Hematopoietic multipotent progenitor cell treated with erythropoietin and hydrocortisone succinate and interleukin-3 and kit ligand, for 15 days (in vitro differentiated cells): Measurements from ENCODE around the gene GMCL2.
"Not testable (repeated sequence)": the region's sequence is repeated elsewhere in the genome, so short reads cannot be mapped to it uniquely, and the experiment has no call there.

Source experiments
- DNase-seq: peaks from one replicate; pipeline ENCODE4 v3.0.0-alpha.2; 2015; ENCODE audit warnings: low spot score

Gene GMCL2

DNA sequence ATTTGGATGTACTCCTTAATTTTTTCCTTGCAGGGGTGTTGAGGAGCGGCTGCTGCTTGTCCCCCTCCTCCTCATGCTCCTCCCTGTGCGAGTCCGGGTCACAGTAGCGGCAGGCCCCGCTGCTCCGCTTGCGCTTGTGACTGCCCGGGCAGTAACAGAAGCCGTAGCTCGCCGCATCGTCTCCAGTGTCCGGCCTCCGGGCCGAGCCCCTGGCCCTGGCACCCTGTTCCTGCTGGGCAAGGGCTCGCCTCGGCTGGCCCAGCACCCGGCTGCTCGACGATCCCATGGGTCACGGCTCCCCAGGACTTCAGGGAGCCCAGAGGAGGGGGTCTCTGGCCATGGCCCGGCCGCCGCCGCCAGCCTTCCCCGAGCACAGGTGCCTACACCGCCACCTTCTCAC is at the start of gene GMCL2:
GMCL2 (minus strand) TSS at position 358 of the 400 bp plus-strand sequence; CDS start at position 286, 72 bp downstream.
- no peak for DNase-seq

DNA sequence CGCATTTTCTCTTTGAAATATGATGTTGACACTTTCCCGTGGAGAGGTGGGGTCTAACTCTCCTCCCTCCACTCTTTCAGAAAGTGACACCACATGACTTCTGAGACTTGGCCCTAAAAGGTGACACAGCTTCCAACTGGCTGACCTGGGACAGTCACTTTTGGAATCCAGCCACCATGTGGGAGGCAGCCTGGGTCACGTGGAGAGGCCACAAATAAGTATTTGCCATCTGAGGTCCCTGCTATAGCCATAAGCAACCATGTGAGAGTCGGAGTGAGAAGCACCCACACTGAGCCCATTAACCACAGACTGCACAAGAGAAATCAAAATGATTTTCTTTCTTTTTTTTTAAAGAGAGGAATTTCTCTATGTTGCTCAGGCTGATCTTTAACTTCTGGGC is 49.5 kb upstream of the GMCL2 start:
- no peak for DNase-seq

GRCh38 chr5:178236126-178236525 is 49.0 kb upstream of the GMCL2 start:
- DNase-seq: no peak

DNA sequence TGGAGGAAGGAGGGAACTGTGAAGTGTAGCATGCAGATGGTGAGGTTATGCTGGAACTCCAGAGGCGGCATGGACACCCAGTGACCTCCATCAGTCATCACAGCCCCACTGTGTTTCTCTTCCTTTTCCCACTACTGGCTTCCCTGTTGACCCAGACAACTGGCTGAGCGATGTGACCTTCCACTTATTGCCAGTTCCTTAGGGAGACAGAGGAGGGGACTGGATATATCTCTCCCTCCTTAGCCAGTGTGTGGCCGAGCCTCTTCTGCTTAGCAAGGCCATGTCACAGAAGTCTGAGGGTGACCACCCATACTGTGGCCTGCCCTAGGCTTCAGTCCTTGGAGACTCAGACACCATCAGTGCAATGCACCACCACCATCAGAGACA is 48.4 kb upstream of the GMCL2 start:
- DNase-seq: no peak

GRCh38 chr5:178234750-178235587 is 47.8 kb upstream of the GMCL2 start:
- DNase-seq: peak; percentile 71

DNA sequence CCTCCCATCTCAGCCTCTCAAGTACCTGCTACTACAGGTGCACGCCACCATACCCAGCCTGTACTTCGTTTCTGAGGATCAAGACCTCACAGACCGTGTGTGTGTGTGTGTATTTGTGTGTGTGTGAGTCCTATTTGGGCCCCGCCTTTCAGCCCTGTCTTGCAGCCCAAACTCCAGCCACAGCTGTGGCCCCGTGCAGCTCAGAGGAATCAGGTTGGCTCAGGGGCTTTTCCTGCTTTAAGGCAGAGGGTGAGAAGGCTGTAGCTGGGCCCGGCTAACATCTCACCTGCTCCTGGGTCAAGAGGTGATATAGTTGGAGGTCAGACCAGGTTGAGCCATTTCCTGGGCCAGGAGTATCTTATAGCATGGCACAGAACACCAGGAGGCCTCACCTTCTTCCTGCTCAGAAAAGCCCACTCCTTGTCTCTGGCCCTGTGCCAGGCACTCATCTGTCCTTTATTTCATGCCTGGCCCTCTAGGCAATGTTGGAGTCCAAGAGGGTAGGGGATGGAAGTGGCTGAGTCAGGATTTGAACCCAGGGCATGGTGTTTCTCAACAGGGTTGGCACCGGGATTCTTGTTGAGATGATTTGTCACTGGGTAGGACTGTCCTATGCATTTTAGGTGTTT is 47.1 kb upstream of the GMCL2 start:
- DNase-seq: no peak

DNA sequence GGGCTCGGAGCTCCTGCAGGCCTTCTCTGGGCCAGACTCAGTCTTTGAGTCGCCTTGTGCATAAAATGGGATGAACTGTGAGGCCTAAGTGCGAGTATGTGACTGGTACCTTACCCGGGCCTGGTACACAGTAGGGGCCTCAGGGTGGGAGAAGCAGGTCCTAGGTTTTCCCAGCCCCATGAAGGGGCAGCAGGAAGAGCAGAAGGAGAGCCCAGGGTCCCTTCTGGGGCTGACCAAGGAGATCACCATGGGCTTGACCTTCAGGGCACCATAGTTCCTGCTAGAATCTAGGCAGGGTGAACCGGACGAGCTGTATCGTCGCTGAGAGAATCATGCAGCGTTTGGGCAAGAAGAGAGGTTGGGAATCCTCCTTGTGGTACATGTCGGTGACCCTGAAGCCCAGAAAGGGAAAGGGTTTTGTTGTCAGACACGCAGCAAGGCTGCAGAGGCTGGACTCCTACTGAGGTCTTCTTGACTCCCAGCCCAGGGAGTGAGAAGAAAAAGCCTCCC is 45.8 kb upstream of the GMCL2 start:
- no peak for DNase-seq

- DNase-seq: peak; percentile 64
Measured at GRCh38 chr5:178232124-178232919, 45.2 kb upstream of the GMCL2 start, which contains the start of gene PHYKPL. Gene PHYKPL (minus strand): TSS chr5:178232802. CDS start chr5:178232550, 252 bp downstream.

DNA sequence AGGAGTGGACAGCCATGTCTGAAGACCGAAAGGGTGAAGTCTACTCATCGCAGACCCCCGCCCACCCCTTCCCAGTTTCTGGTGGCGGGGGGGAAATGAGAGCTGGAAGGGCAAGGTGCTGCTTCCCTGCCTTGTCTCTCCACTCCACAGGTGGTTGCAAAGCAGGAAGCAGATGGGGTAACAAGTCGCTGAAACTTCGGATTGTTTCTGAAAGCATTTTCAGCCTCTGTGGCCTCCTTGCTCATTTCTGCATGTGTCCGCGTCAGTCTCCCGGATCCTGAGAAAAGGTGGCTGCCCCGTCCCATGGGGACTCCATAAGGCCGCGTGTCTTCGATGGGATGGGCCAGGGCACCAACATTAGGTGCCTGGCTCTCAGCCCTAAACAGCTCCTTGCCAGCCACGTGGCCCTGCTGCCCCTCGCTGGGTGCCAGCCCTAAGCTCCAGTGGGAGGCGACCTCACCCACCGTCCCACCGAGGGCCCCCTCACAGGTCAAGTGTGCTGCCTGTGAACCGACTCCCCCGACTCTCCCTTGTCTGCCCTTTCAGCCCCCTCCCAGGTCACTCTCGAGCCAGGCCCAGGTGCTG is 44.5 kb upstream of the GMCL2 start:
- DNase-seq: no peak

DNA sequence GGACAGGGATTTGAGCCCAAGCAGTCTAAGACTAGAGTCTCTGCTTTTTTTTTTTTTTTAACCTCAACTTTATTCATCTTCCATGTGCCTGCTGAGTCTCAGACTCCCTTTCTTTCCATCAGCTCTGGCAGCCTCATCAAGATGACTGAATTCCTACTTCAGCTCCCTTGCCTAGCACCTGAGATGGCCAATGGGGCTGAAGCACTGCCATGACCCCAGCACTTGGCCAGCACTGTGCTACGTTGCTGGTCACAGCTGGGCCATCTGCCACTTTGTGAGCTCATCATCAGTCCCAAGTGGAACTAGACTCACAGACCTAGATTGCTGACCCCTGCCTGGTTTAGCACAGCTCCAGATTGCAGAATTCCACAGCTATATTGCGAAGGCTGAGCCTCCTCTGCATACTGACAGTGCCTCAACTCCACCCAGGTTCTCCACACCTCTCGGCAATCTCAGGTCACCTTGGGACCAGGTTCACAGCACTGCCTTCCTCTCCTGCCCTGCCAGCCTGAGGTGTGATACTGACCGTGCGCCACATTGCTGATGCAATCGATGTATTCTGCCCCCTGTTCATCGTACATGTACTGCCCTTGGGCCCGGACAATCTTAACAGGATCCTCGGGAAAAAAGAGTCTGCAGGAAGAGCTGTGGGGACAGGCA is 43.8 kb upstream of the GMCL2 start:
- DNase-seq: no peak

DNA sequence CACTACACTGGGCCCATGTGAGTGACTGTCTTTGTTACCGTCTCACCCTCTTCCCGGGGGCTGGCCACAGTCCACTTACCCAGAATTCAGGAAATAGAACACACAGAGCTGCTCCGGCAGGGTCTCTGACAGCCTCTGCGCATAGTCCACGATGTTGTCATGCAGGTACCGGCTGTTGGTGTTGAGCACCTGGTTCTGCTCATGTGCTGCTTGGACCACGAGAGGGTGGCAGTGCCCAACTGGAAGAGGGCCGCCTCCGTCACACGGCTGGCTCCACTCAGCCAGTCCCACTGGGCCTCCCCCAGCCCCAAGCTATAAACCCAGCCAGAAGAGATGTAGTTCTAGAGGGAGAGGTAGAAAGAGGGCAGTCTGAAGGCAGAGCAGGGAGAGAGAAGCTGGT is 42.7 kb upstream of the GMCL2 start:
- no peak for DNase-seq

DNA sequence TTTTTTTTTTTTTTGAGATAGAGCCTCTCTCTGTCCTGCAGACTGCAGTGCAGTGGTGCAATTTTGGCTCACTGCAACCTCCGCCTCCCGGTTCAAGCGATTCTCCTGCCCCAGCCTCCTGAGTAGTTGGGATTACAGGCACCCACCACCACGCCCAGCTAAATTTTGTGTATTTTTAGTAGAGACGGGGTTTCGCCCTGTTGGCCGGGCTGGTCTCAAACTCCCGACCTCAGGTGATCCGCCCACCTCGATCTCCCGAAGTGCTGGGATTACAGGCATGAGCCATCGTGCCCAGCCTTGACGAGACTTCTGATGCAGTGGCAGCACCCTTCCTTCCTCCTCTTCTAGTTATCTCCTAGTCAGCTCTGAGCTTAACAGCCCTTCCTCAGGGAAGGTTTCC is 41.9 kb upstream of the GMCL2 start:
- DNase-seq: not testable (repeated sequence)

GRCh38 chr5:178228609-178229008 is 41.4 kb upstream of the GMCL2 start:
- DNase-seq: no peak

GRCh38 chr5:178227929-178228328 is 40.8 kb upstream of the GMCL2 start:
- no peak for DNase-seq

DNA sequence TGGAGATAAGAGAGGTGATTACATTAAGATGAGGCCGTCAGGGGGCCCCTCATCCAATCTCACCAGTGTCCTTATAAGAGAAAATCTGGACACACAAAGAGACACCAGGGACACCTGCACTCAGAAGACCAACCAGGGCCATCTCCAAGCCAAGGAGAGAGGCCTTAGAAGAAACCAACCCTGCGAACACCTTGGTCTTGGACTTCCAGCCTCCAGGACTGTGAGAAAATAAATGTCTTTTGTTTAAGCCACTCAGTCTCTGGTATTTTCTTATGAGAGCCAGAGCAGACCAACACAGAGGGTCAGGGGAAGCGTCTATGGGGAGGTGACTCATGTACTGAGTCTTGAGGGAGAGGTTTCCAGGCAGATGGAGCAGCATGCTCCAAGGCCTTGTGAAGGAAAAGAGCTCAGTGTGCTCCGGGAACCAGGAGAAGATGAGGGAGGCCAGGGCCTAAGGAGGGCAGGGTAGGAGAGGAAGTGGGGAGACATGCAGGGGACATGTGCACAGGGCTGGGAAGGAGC is 40.0 kb upstream of the GMCL2 start:
- no peak for DNase-seq

- no peak for DNase-seq
Measured at GRCh38 chr5:178225174-178225573, 38.0 kb upstream of the GMCL2 start.

DNA sequence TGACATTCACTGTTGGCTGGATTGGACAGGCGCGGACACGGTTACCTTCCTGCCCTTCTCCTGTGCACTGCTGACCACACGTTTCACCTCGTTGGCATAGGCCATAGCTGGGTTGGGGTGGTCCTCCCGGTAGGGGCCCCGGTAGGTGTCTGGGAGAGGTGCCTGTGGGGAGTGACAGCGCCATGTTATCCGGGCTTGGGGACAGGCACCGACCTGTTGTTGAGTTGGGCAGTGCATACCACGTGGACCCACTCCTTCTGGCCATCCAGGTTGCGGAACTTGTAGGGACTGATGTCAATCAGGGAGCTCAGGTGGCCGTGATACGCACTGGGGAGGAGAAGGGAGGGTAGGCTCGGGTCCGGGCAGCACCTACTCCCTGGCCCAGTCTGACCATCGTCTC is 37.2 kb upstream of the GMCL2 start:
- DNase-seq: no peak

DNA sequence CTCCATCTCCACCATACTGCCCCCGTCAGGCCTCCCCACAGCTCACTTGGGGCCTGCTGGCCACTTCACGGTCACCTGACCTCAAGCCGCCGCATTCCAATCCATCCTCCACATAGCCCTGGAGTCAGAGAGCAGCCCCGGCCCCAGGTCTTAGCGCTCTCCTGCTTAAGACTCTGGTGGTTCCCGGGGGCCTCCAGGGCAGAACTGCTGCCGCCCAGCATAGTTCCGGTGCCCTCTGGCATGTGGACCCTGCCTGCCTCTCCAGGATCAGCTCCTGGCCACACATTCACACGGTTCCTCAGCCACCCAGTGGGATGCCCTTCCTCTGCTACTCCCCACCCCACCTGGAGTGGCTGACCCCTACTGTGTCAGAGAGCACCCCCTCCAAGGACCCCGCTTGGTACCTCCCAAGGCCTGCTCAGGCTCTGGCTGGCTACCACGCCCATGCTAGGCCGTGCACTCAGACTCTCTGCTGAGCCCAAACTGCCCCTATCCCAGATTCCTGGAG is 36.7 kb upstream of the GMCL2 start:
- DNase-seq: no peak

GRCh38 chr5:178223196-178223773 is 36.1 kb upstream of the GMCL2 start:
- no peak for DNase-seq

GRCh38 chr5:178222292-178222691 is 35.1 kb upstream of the GMCL2 start:
- DNase-seq: no peak

DNA sequence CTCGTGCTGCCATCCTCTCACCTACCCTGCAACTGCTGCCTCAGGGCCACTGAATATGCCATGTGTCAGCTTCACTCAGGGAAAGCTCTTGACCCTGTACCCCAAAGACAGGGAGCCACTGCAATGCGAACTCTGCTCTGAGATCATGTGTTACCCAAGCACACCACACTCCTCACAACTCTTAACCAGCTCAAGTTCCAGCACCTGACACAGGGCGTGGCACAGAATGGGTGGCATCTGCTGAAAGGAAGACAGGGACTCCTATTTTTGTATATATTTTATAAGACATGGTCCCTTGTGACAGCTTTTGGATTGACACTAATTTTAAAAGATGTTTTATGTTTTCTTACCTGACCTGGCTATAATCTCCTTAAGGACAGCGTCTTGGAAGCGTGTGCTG is 34.7 kb upstream of the GMCL2 start:
- no peak for DNase-seq
